Uterus (tissue), 2 donors: ENCODE measurements around the gene SPRY4.

Source experiments
- POLR2A ChIP-seq, 2 donors: fragments of 450-650 bp; IDR thresholded peaks; one replicate each; pipeline ENCODE4 v1.6.1; 2016; ENCODE audit warnings: antibody characterized with exemption in 2 of 2, mild to moderate bottlenecking in 1 of 2, moderate library complexity in 1 of 2
- TF ChIP-seq, protein P1 (sequence below), 4 experiments: fragments of 200-600 bp in 2 of 4; fragments of 450-650 bp in 2 of 4; sonication (generic) in 2 of 4; IDR thresholded peaks; one replicate each; pipeline ENCODE4 v1.5.1; 2016 to 2019; ENCODE audit warnings: antibody characterized with exemption in 4 of 4, mild to moderate bottlenecking in 2 of 4, moderate library complexity in 1 of 4

DNA sequence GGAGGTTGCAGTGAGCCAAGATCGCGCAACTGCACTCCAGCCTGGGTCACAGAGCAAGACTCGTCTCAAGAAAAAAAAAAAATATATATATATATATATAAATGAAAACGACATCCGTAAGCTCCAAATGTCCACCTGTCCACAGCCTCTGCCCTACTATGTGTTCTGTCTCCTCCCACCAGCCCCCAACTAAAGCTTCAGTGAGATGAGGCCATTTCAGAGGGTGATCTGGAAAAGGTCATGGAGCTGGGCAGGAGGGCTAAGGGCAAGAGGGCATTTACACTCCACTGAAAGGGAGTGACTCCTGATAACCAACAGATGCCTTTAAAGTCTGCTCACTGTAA, 2.4 kb downstream of the SPRY4 start:
- TF ChIP-seq POLR2A (IDR thresholded peaks at IDR 0.05): no peak
- TF ChIP-seq, protein P1, sequence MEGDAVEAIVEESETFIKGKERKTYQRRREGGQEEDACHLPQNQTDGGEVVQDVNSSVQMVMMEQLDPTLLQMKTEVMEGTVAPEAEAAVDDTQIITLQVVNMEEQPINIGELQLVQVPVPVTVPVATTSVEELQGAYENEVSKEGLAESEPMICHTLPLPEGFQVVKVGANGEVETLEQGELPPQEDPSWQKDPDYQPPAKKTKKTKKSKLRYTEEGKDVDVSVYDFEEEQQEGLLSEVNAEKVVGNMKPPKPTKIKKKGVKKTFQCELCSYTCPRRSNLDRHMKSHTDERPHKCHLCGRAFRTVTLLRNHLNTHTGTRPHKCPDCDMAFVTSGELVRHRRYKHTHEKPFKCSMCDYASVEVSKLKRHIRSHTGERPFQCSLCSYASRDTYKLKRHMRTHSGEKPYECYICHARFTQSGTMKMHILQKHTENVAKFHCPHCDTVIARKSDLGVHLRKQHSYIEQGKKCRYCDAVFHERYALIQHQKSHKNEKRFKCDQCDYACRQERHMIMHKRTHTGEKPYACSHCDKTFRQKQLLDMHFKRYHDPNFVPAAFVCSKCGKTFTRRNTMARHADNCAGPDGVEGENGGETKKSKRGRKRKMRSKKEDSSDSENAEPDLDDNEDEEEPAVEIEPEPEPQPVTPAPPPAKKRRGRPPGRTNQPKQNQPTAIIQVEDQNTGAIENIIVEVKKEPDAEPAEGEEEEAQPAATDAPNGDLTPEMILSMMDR (IDR thresholded peaks at IDR 0.05): no peak
